ENCODE data around the gene GNL1. TPM values are rescaled to one million over a fixed set of nuclear protein-coding genes. Genes with fewer than 3 reads are reported as not detected.
A peak's percentile ranks its signal among the peaks of the same experiment; 100 is the strongest.

GNL1 gene
- total and polyA plus RNA-seq, 9 of the 15 experiments (the other 6 are each of a cell fraction or from before 2014, with no cell fraction given), result 0.73 to 112 (median 58.0) TPM

GRCh38 chr6:30571075-30571761, 14.9 kb upstream of the GNL1 start, which contains the start of gene ABCF1 (continued):
- TF ChIP-seq IFI16 (CRISPR knock-in tag; IDR thresholded peaks at IDR 0.05) (no peak), TSC22D4 (tag; IDR thresholded peaks at IDR 0.05) (no peak)

GRCh38 chr6:30570740-30571074, 14.4 kb upstream of the GNL1 start:
- POLR2A ChIA-PET, result interaction anchor here (0.6 to 3.2 kb wide), 12 partner anchors 10 to 142 kb away, joined by 3 to 38 read pairs (median 6); partner anchors contain the start of genes GNL1 and PRR3
- peaks cover 10% of the 10 kb centered on the region for H3K9me1 ChIP-seq (ENCODE audit: control insufficient read depth, insufficient read depth, low read length)
- under 1% methylated on average over 18 of the region's 18 CpGs for WGBS (ENCODE audit: insufficient coverage, low coverage, missing lambda C conversion rate)
- H3K27ac ChIP-seq (ENCODE audit: extremely low read depth, low read depth, low read length), result peak overlapping the region; percentile 92
- ATAC-seq (peak; percentile 22), DNase-seq (ENCODE audit: extremely low read depth in 1 of 4, low spot score in 3 of 4) (peak in 3 of 4 experiments; percentile 32 to 47 (median 46)), FAIRE-seq (no peak)
- TSS peak; percentile 84 for BruUV-seq (replicated peaks)
- H3K9me3 ChIP-seq (replicated peaks; ENCODE audit: control insufficient read depth, insufficient read depth, low read depth, low read length), result no peaks in the 10 kb centered on the region
- peaks cover 62% of the 10 kb centered on the region for H3K79me2 ChIP-seq (ENCODE audit: control insufficient read depth, insufficient read depth, low read length)
- H3K36me3 ChIP-seq (ENCODE audit: control insufficient read depth, insufficient read depth, low read length), result peaks cover 48% of the 10 kb centered on the region
- H3K27me3 ChIP-seq (ENCODE audit: control insufficient read depth in 2 of 2, insufficient read depth in 2 of 2, low read length in 2 of 2), result no peaks in the 10 kb centered on the region
- H4K20me1 ChIP-seq (replicated peaks; ENCODE audit: control insufficient read depth, insufficient read depth, low read length), result peaks cover 12% of the 10 kb centered on the region; the same call in 1 of the 2 replicates
- H3K9ac ChIP-seq (ENCODE audit: insufficient read depth in 1 of 2, low read depth in 2 of 2, low read length in 2 of 2), result peak overlapping the region; percentile 84 to 95
- peak overlapping the region; percentile 87 for H2AFZ ChIP-seq (ENCODE audit: low read depth, low read length)
- H3K4me1 ChIP-seq (replicated peaks in 1 of 2; ENCODE audit: control insufficient read depth in 2 of 2, insufficient read depth in 2 of 2, low read length in 2 of 2), result peaks cover 24 to 37% of the 10 kb centered on the region in 2 experiments
- H3K4me2 ChIP-seq (ENCODE audit: insufficient read depth, low read length), result peak overlapping the region; percentile 90
- intact Hi-C loops (cut with micrococcal nuclease), result loop anchor here (1.0 kb wide), 1 partner anchor 13 kb away; the partner anchor contains the start of gene PRR3
- in situ Hi-C loops (cut with MboI), result no loop called here
- CTCF ChIA-PET (ENCODE audit: low intra/inter-chr PET ratio), result no interaction called here
- H3K4me3 ChIP-seq, result peak overlapping the region; percentile 67
- TF ChIP-seq HDAC1 (IDR thresholded peaks at IDR 0.05) (no peak; a peak in 1 of 4 replicates), HBP1 (CRISPR knock-in tag; IDR thresholded peaks at IDR 0.05) (0 out of 2 replicates have a peak, but pooled peaks have one; percentile 12), ZNF584 (CRISPR knock-in tag; IDR thresholded peaks at IDR 0.05; ENCODE audit: low read depth) (no peak), KHSRP (IDR thresholded peaks at IDR 0.05) (peak; percentile 55; the same call in 1 of the 2 replicates), CHD2 (IDR thresholded peaks at IDR 0.05; ENCODE audit: low read depth, low read length) (no peak), HLTF (IDR thresholded peaks at IDR 0.05) (peak; percentile 82; the same call in 1 of the 2 replicates), ZFPM2 (CRISPR knock-in tag; IDR thresholded peaks at IDR 0.05) (no peak), ID3 (CRISPR knock-in tag; IDR thresholded peaks at IDR 0.05) (no peak), ID3 (tag; IDR thresholded peaks at IDR 0.05) (0 out of 2 replicates have a peak, but pooled peaks have one; percentile 14), BCOR (IDR thresholded peaks at IDR 0.05) (peak; percentile 14; the same call in 1 of the 2 replicates), ZFP30 (CRISPR knock-in tag; IDR thresholded peaks at IDR 0.05; ENCODE audit: borderline replicate concordance) (no peak), NCOA4 (IDR thresholded peaks at IDR 0.05; ENCODE audit: partially characterized antibody) (peak; percentile 34), GABPB1 (CRISPR knock-in tag; IDR thresholded peaks at IDR 0.05) (no peak), SMARCC2 (IDR thresholded peaks at IDR 0.05; ENCODE audit: low read depth) (peak; percentile 57), LARP7 (IDR thresholded peaks at IDR 0.05) (peak; percentile 96), ZNF77 (CRISPR knock-in tag; IDR thresholded peaks at IDR 0.05) (no peak), ERF (CRISPR knock-in tag; IDR thresholded peaks at IDR 0.05) (no peak), MIER1 (IDR thresholded peaks at IDR 0.05; ENCODE audit: low read depth) (0 out of 2 replicates have a peak, but pooled peaks have one; percentile 51), ZNF316 (IDR thresholded peaks at IDR 0.05) (0 out of 2 replicates have a peak, but pooled peaks have one; percentile 17), YY1 (IDR thresholded peaks at IDR 0.05; ENCODE audit: borderline replicate concordance in 1 of 3, control insufficient read depth in 1 of 3, extremely low read depth in 1 of 3, insufficient read depth in 3 of 3, insufficient read length in 1 of 3, insufficient replicate concordance in 2 of 3, low read depth in 1 of 3, low read length in 2 of 3) (no peak)

All from K562 (cell line).